Measurements from ENCODE around the gene PGBD4. TPM values are rescaled to one million over a fixed set of nuclear protein-coding genes. Genes with fewer than 3 reads are reported as not detected.

The PGBD4 gene
- total RNA-seq, 1 donor from 2014 or later, result 1.9 TPM

Other genes starting within 250 kb of the PGBD4 start
- 0.18 TPM for gene CHRM5, start 133.6 kb upstream of the PGBD4 start, total RNA-seq
- 11.4 TPM for gene AVEN, start 62.9 kb upstream of the PGBD4 start, total RNA-seq
- gene EMC7, start 221 bp upstream of the PGBD4 start, total RNA-seq, result 62.9 TPM
- gene KATNBL1, start 108.0 kb downstream of the PGBD4 start, total RNA-seq, result 80.7 TPM
- 73.9 TPM for gene EMC4, start 122.9 kb downstream of the PGBD4 start, total RNA-seq
- gene SLC12A6, start 235.7 kb downstream of the PGBD4 start, total RNA-seq, result 28.8 TPM
- 90.2 TPM for gene NOP10, start 241.1 kb downstream of the PGBD4 start, total RNA-seq
- not detected for gene NUTM1, start 241.2 kb downstream of the PGBD4 start, total RNA-seq

All from sciatic nerve (tissue), 1 donor.